ENCODE data around the gene PROX1.

- TF ChIP-seq, protein P1, sequence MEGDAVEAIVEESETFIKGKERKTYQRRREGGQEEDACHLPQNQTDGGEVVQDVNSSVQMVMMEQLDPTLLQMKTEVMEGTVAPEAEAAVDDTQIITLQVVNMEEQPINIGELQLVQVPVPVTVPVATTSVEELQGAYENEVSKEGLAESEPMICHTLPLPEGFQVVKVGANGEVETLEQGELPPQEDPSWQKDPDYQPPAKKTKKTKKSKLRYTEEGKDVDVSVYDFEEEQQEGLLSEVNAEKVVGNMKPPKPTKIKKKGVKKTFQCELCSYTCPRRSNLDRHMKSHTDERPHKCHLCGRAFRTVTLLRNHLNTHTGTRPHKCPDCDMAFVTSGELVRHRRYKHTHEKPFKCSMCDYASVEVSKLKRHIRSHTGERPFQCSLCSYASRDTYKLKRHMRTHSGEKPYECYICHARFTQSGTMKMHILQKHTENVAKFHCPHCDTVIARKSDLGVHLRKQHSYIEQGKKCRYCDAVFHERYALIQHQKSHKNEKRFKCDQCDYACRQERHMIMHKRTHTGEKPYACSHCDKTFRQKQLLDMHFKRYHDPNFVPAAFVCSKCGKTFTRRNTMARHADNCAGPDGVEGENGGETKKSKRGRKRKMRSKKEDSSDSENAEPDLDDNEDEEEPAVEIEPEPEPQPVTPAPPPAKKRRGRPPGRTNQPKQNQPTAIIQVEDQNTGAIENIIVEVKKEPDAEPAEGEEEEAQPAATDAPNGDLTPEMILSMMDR (IDR thresholded peaks at IDR 0.05; ENCODE audit: low read depth, low read length, poor library complexity, severe bottlenecking) = no peak
- TF ChIP-seq EZH2phosphoT487 (IDR thresholded peaks at IDR 0.05; ENCODE audit: borderline replicate concordance, low read length) = no peak
Observed at GRCh38 chr1:213951876-213952275, 35.9 kb upstream of the PROX1 start.

Data from DOHH2 (cell line).